Bronchial epithelial cell (primary cell): ENCODE data around the gene L3MBTL3. TPM values are rescaled to one million over a fixed set of nuclear protein-coding genes. Genes with fewer than 3 reads are reported as not detected.

ENCODE experiments used
- DNase-seq: peaks from one replicate; pipeline ENCODE4 v3.0.0-alpha.2; 2010; ENCODE audit warnings: low read depth
- FAIRE-seq: peaks from 2 replicates; lab custom pipeline; 2011; peaks lifted over from hg19 to GRCh38; lab: Jason Lieb, UNC
- H3K27me3 ChIP-seq: 2 replicates; pipeline ENCODE4 v1.5.1; 2011; ENCODE audit warnings: low read length; ENCODE audit not compliant: control insufficient read depth, insufficient read depth
- H3K36me3 ChIP-seq: 2 replicates; pipeline ENCODE4 v1.5.1; 2011; ENCODE audit warnings: low read length; ENCODE audit not compliant: control insufficient read depth, insufficient read depth
- H3K4me3 ChIP-seq: 2 replicates; pipeline ENCODE4 v1.5.1; 2011; ENCODE audit warnings: mild to moderate bottlenecking, low read depth, low read length, control low read depth
- total RNA-seq: library from RNA; depleted of rRNA; stranded (reverse); fragments of >200 nt; gene quantifications from 2 replicates; pipeline ENCODE4 v1.2.1, GENCODE V29; 2014
- TF ChIP-seq, protein P1 (sequence below): IDR thresholded peaks from 2 replicates; pipeline ENCODE4 v1.5.1; 2011; ENCODE audit warnings: mild to moderate bottlenecking, moderate library complexity, low read length, control low read depth, inconsistent platforms; ENCODE audit not compliant: insufficient read depth, severe bottlenecking

The L3MBTL3 gene
- total RNA-seq, 1 donor from 2014 or later = 12.1 TPM

DNA sequence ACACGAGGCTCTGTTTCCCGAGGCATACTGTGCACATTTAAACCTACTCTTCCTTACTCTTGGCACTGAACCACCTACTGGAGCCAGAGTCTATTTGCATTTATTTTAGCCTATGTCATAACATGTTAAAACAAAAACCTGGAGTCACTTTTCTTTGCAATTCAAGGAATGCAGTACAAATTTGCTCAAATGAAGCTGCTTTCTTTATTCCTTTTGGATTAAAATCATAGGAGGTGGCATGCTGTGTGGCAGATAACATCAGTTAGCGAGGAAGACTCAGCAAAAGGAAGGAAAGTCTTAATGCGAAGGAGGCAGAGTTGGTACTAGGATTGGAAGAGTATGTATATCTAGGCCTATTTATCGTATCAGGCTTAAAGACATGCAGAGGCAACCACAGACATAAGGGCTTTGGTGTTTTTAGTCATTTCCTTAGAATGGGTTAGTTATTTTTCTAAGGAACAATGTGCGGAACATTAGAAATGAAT, 111.4 kb downstream of the L3MBTL3 start:
- no peak overlapping the region for H3K4me3 ChIP-seq
- H3K36me3 ChIP-seq = no peaks in the 10 kb centered on the region
- no peak for FAIRE-seq
- no peaks in the 10 kb centered on the region for H3K27me3 ChIP-seq
- TF ChIP-seq, protein P1, sequence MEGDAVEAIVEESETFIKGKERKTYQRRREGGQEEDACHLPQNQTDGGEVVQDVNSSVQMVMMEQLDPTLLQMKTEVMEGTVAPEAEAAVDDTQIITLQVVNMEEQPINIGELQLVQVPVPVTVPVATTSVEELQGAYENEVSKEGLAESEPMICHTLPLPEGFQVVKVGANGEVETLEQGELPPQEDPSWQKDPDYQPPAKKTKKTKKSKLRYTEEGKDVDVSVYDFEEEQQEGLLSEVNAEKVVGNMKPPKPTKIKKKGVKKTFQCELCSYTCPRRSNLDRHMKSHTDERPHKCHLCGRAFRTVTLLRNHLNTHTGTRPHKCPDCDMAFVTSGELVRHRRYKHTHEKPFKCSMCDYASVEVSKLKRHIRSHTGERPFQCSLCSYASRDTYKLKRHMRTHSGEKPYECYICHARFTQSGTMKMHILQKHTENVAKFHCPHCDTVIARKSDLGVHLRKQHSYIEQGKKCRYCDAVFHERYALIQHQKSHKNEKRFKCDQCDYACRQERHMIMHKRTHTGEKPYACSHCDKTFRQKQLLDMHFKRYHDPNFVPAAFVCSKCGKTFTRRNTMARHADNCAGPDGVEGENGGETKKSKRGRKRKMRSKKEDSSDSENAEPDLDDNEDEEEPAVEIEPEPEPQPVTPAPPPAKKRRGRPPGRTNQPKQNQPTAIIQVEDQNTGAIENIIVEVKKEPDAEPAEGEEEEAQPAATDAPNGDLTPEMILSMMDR = no peak
- peak; percentile 45 for DNase-seq

DNA sequence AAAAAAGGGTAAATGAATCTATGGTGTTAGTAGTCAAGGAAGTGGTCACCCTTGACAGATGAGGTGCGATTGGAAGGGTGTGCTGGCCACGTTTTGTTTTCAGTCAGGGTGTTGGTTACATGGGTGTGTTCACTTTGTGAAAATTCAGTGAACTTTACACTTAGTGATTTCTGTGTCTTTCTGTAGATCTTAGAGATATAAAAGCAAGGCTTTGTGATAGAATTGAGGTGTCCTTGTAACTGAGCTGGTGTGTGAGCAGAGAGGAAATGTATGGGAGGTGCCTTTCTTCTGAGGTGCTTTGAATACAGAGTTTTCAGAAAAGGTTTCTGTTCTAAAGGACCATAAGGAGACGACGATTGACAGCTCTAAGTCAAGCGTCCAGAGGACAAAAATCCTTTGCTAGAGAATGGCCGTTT, 113.9 kb downstream of the L3MBTL3 start:
- H3K36me3 ChIP-seq = no peaks in the 10 kb centered on the region
- FAIRE-seq = no peak
- TF ChIP-seq, protein P1 = no peak

DNA sequence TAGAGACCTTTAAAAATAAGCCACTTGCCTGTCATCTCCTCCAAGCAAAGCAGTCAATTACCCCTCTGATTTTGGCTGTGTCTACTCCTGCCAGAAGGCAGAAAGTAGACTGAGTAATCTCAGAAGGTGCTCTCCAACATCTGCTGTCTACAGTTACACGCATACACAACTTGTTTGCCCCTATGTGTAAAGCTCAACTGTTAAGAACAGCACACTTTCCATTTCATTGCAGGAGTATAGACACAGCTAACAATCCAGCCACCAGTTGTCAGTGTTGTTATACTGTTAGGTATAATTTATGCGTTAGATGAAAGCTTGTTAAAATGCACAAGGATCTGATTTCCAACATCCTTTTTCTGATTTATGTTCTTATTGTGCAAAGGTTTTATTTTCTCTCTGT, 116.2 kb downstream of the L3MBTL3 start:
- TF ChIP-seq, protein P1 = no peak
- FAIRE-seq (no peak), DNase-seq (no peak)
- Histone ChIP-seq H3K4me3 (no peak overlapping the region), H3K36me3 (no peaks in the 10 kb centered on the region), H3K27me3 (no peaks in the 10 kb centered on the region)

More for the DNA sequence above, 113.9 kb downstream of the L3MBTL3 start:
- DNase-seq = no peak
- H3K4me3 ChIP-seq = no peak overlapping the region
- H3K27me3 ChIP-seq = no peaks in the 10 kb centered on the region

DNA sequence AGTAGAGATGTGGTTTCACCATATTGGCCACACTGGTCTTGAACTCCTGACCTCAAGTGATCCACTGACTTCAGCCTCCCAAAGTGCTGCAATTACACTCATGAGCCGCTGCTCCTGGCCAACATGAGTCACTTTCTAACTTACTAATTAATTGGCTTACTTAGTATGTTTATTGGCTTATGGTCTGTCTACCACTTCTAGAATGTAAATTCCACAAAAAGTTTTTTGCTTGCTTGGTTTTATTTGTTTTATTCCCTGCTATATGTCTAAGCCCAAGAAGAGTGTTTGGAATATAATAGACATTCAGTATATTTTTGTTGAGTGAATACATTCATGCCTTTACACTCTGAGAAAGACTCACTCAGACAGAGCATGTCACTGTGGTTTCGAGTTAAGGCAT, 118.4 kb downstream of the L3MBTL3 start:
- no peak for FAIRE-seq
- no peak for DNase-seq

DNA sequence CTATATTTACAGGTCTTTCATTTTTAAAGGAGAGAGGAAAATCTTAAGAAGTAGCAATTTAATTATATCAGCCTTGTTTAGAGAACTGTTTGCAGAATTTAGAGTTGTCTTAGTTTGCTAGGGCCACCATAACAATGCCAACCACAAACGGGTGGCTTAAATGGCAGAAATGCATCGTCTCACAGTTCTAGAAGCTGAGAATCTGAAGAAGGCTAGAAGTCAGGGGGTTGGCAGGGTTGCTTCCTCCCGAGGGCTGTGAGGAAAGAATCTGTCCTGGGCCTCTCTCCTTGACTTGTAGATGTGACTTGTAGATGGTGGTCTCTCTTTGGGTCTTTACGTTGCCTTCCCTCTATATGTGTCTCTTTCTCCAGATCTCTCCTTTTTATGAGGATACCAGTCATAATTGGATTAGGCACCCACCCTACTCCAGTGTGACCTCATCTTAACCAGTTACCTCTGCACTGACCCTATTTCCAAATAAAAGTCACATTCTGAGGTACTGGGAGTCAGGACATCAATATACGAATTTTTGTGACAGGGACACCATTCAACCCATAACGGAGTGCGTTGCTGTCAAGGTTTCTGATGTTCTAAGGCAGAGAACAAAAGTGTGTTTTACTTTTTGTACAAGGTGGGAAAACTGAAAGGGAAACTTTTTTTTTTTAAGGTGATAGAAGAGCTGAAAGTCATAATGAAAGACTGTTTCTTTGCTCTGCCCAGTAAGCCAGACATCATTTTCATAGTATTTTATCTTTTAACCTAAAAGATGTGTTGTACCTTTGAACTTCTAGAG, 119.9 kb downstream of the L3MBTL3 start:
- no peaks in the 10 kb centered on the region for H3K27me3 ChIP-seq
- H3K4me3 ChIP-seq = no peak overlapping the region
- H3K36me3 ChIP-seq = no peaks in the 10 kb centered on the region
- TF ChIP-seq, protein P1 = no peak
- DNase-seq (no peak), FAIRE-seq (no peak)

More for the DNA sequence above, 118.4 kb downstream of the L3MBTL3 start:
- TF ChIP-seq, protein P1 = no peak
- Histone ChIP-seq H3K4me3 (no peak overlapping the region), H3K27me3 (no peaks in the 10 kb centered on the region), H3K36me3 (no peaks in the 10 kb centered on the region)
